ENCODE measurements around the gene MMEL1.

Gene MMEL1

DNA sequence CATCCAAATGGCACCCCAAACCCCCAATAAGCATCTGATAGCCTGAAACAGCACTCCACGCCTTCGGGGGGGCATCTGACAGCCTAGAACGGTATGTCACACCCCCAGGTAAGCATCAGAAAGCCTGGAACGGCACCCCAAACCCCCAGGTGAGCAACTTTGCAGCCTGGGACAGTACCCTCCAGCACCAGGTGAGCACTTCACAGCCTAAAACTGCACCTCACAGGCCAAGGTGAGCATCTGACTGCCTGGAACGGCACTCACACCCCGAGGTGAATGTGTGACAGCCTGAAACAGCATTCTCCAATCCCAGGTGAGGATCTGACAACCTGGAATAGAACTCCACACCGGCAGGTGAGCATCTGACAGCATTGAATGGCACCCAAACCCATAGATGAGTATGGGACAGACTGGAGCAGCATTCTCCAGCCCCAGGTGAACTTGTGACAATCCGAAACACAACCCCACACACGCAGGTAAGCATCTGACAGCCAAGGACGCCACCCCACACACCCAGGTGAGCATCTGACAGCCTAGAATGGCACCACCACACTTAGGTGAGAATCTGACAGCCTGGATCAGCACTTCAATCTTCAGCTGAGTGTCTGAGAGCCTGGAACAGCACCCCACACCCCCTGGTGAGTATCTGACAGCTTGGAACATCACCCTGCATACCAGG, 18.3 kb upstream of the MMEL1 start:
- Mint-ChIP-seq H3K4me1 (no peaks in the 10 kb centered on the region), H3K4me3 (no peak overlapping the region), H3K27me3 (ENCODE audit: low read depth, poor library complexity) (peaks cover 14% of the 10 kb centered on the region), H3K27ac (no peak overlapping the region), H3K9me3 (peaks cover 80% of the 10 kb centered on the region), H3K36me3 (ENCODE audit: low read depth) (peaks cover 17% of the 10 kb centered on the region)
- DNase-seq = no peak
- no peak for TF ChIP-seq CTCF (IDR thresholded peaks at IDR 0.05)

DNA sequence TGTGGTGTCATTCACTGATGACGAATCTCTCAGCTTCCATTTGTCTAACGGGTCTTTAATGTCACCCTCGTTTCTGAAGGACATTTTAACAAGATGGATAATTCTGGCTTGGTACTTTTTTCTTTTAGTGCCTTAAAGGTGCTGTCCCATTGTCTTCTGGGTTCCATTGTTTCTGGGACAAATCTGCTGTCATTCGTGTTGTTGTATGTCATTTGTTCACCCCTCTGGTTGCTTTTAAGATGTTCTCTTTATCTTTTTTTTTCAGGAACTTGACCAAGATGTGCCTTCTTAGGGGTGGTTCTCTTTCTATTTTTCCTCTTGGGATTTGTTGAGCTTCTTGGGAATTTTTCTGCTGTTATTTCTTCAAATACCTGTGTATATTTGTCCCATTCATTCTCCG, 14.0 kb upstream of the MMEL1 start:
- DNase-seq = no peak
- peaks cover 46% of the 10 kb centered on the region for H3K9me3 Mint-ChIP-seq
- H3K4me1 Mint-ChIP-seq = peaks cover 5% of the 10 kb centered on the region
- peaks cover 16% of the 10 kb centered on the region for H3K27me3 Mint-ChIP-seq (ENCODE audit: low read depth, poor library complexity)
- no peak overlapping the region for H3K4me3 Mint-ChIP-seq
- peaks cover 5% of the 10 kb centered on the region for H3K36me3 Mint-ChIP-seq (ENCODE audit: low read depth)
- no peak for TF ChIP-seq CTCF (IDR thresholded peaks at IDR 0.05)
- no peak overlapping the region for H3K27ac Mint-ChIP-seq

DNA sequence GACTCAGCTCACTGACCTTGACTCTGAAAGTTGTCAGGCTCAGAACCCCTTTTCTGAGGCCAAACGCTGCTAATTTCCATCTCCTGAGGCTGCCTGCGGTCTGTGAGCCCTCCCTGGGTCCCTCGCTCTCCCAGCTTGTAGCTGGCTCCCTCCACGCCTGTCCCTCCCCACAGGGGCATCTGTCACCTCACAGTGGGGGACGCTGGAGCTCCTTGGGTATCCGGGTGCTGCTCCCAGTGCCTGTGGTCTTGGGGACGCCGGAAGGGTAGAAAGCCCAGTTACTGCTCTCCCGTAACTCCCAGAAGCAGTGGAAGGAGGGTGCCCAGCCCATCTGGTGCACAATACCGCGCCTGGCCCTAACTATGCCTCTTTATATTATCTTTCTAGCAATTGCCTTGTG, 13.0 kb upstream of the MMEL1 start:
- DNase-seq = no peak
- no peak for TF ChIP-seq CTCF (IDR thresholded peaks at IDR 0.05)
- Mint-ChIP-seq H3K27me3 (ENCODE audit: low read depth, poor library complexity) (peaks cover 16% of the 10 kb centered on the region), H3K36me3 (ENCODE audit: low read depth) (peaks cover 5% of the 10 kb centered on the region), H3K27ac (no peak overlapping the region), H3K9me3 (peaks cover 41% of the 10 kb centered on the region), H3K4me3 (no peak overlapping the region), H3K4me1 (peaks cover 5% of the 10 kb centered on the region)

GRCh38 chr1:2645143-2645542, 12.3 kb upstream of the MMEL1 start:
- no peak overlapping the region for H3K4me3 Mint-ChIP-seq
- H3K27me3 Mint-ChIP-seq (ENCODE audit: low read depth, poor library complexity) = peaks cover 16% of the 10 kb centered on the region
- peaks cover 5% of the 10 kb centered on the region for H3K36me3 Mint-ChIP-seq (ENCODE audit: low read depth)
- TF ChIP-seq CTCF (IDR thresholded peaks at IDR 0.05) = no peak
- peaks cover 39% of the 10 kb centered on the region for H3K9me3 Mint-ChIP-seq
- DNase-seq = no peak
- peaks cover 5% of the 10 kb centered on the region for H3K4me1 Mint-ChIP-seq
- no peak overlapping the region for H3K27ac Mint-ChIP-seq

DNA sequence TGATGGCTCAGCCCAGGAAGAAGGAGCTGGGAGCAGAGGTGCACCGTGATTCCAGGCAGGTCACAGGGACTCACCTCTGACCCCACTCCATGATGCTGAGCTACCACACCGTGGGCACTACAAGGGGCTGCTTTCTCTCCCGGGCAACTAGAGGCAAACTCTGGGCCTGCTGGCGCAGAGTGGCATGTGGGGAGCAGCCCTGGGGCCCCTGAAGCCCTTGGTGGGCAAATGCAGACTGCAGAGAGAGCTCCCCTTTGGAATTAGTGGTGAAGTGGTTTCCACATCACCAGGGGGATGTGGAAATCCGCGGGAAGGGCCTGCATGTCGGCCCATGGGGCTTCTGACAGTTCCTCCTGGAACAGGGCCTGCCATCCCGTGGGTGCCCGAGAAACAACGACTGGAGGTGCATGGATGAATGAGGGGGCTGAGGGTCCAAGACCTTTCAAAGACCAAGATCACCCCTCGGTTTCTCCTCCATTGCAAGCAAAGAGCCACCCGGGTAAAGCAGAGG, 11.8 kb upstream of the MMEL1 start:
- peaks cover 5% of the 10 kb centered on the region for H3K4me1 Mint-ChIP-seq
- no peak for TF ChIP-seq CTCF (IDR thresholded peaks at IDR 0.05)
- H3K36me3 Mint-ChIP-seq (ENCODE audit: low read depth) = peaks cover 5% of the 10 kb centered on the region
- H3K27ac Mint-ChIP-seq = no peak overlapping the region
- peaks cover 39% of the 10 kb centered on the region for H3K9me3 Mint-ChIP-seq
- no peak overlapping the region for H3K4me3 Mint-ChIP-seq
- peaks cover 16% of the 10 kb centered on the region for H3K27me3 Mint-ChIP-seq (ENCODE audit: low read depth, poor library complexity)
- no peak for DNase-seq

DNA sequence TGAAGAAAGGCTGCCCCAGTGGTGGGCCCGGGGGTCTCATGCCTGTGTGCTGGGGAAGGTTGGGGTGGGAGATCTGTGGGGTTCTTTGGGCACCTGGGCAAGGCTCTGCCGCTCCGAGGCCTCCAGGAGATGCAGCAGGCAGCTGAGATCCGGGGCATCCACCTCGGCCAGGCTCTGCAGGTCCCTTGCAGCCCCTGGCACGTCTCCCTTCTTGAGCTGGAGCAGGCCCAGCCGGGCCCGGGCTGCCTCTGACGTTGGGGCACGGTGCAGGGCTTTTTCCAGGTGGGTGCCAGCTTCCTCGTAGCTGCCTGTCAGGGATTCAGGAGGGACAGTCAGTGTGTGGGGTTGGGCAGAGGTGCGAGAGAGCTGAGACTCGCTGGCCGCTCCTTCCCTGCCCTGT, 11.4 kb upstream of the MMEL1 start:
- H3K36me3 Mint-ChIP-seq (ENCODE audit: low read depth) = peaks cover 5% of the 10 kb centered on the region
- peaks cover 16% of the 10 kb centered on the region for H3K27me3 Mint-ChIP-seq (ENCODE audit: low read depth, poor library complexity)
- H3K27ac Mint-ChIP-seq = no peak overlapping the region
- no peak for DNase-seq
- peak overlapping the region; percentile 83 for H3K4me3 Mint-ChIP-seq
- H3K4me1 Mint-ChIP-seq = peaks cover 5% of the 10 kb centered on the region
- peaks cover 35% of the 10 kb centered on the region for H3K9me3 Mint-ChIP-seq
- no peak for TF ChIP-seq CTCF (IDR thresholded peaks at IDR 0.05)

Data from nephron progenitor cell (in vitro differentiated cells).